ENCODE data around the gene NABP2.

The NABP2 gene

DNA sequence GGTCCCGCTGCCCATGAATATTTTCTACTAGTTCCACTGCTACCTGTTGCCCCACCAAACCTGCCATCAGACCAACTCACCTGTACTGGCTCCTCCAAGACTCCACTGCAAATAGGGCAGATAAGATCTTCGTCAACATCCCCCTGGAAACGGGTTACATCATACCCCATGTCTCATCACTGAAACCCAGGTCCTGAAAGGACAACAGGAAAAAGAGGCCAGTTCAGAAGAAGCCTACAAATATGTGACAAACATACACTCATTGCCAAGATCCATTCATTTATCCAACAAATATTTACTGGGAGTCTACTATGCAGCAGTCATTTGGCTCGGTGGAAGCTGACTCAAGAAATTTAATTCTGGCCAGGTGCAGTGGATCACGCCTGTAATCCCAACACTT, 10.3 kb upstream of the NABP2 start:
- no peak for DNase-seq (ENCODE audit: low read depth)

DNA sequence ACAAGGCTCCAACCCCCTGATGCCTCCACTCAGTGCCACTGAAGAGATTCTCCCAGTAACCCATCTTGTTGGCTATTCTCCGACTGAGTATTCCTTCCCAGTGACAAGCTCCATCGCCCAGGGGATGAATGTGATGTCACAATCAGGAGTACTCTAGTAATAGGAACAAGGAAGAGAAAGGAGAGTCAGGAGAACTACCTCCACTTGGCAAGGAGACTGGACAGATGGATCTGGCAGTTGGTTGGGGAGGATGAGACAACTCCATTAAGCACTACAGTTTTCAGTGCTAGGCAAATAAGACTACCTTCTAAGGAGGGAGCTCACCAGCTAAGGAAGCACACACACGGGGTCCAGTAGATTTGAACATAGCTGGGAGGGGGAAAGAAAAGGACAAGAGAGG, 7.7 kb upstream of the NABP2 start:
- DNase-seq (ENCODE audit: low read depth) = no peak

GRCh38 chr12:56219840-56220239, 4.3 kb upstream of the NABP2 start:
- DNase-seq (ENCODE audit: low read depth) = no peak

- no peak for DNase-seq (ENCODE audit: low read depth)
Measured at GRCh38 chr12:56220611-56221231, 3.4 kb upstream of the NABP2 start.

- DNase-seq (ENCODE audit: low read depth) = peak; percentile 72
Measured at GRCh38 chr12:56221232-56221756, 2.8 kb upstream of the NABP2 start.

DNA sequence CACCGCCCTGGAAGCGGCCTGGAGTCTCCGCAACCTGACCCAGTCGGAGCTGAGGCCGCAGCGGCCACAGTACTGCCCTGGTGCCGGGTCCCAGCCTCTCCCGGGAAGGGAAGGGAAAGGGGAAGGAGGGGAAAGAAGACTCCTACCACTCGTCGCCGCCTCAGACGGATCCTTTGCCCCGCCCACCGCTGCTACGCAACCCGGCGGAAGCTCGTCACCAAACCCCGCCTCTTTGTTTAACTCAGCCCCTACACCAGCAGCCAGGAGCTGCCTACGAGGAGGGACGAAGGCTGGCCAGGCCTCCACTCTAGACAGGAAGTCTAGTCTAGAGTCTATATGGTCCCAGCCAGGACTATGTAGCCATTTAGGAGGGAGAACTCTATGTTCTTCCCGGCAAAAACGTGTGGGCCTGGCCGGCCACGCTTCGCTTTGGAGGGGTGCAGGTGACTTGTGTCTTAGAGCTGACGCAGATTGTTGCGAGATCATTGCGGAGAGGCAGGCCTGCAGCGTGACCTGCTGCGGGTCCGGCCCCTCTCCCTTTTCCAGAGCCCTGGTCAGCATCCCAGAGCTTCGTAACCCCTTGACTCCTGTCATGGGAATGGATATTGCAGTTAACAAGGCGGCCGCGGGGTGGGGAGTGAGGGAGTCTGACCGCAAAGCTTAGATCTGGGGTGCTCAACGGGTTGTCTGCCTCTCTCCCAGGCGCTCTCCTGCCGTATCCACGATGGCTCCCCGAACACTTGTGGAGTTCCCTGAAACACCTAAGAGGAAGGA, 2.2 kb upstream of the NABP2 start, which contains the start of gene RNF41:
Gene RNF41, minus strand, starts transcription at position 166 of the 774 bp plus-strand sequence. CDS start 7,875 bp downstream, outside the sequence.
- peak; percentile 92 for DNase-seq (ENCODE audit: low read depth)

GRCh38 chr12:56222531-56222895, 1.6 kb upstream of the NABP2 start:
- DNase-seq (ENCODE audit: low read depth) = no peak

GRCh38 chr12:56223571-56224101, 506 bp upstream of the NABP2 start:
- DNase-seq (ENCODE audit: low read depth) = no peak

DNA sequence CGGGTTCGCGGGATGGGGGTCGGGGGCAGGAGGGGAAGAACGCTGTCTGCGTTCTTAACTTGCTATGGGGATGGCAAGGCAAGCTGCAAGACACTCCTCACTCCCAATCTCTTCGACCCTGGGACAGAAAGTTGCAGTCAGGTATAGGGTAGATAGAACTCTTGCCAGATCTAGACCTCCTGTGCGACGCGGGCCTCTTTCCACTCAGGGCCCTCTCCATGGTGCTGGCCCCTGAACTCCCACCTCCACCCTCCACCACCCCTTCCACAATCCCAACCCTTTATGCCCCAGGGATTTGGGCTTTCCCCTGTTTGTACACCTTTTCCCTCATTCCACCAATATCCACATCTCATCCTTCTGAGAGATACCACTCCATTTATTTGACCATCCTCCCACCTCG, 812 bp downstream of the NABP2 start:
- DNase-seq (ENCODE audit: low read depth) = no peak

DNA sequence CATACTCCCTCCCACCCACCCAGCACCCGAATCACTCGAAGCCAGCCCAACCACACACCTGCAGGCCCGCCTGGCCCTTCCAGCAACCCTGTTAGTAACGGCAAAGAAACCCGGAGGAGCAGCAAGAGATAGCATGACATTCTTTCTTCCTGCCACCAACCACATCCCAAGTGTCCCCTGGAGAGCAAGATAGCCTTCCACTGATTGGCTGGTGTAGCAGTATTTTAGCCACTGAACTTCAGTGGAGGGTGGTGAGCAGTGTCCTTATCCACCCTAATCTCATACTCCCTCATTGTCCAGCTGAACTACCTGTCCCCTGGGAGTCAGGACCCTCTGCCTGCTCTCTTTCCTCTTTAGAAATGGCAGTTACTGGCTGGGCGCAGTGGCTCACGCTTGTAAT, 4.9 kb downstream of the NABP2 start:
- no peak for DNase-seq (ENCODE audit: low read depth)

DNA sequence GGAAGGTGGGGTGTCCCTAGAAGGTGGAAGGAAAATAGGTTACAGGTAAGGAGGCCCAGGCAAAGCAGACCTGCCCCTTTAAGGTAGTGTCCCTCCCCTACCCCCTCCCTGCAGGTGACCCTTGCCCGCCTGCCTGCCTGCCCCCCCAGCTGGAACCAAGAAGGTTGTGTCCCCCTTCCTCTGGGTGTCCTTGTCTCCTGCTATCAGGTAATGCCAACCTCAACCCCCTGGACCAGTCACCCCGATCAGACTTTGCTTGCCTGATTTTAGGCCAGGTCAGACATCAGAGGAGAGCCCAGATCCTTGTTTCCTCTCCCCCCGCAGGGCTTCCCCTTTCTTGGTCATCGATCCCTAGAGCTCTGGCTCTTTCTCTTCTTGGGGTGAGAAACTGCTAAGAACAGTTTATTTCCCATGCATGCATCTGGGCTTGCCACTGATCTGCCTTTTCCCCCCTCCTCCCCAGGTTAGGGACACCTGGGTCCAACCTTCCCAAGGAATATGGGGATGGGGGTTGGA, 5.8 kb downstream of the NABP2 start, which contains the start of gene SLC39A5:
Gene SLC39A5, plus strand, starts transcription at position 136 of the 516 bp plus-strand sequence. CDS start 1,224 bp downstream, outside the sequence.
- DNase-seq (ENCODE audit: low read depth) = no peak

DNA sequence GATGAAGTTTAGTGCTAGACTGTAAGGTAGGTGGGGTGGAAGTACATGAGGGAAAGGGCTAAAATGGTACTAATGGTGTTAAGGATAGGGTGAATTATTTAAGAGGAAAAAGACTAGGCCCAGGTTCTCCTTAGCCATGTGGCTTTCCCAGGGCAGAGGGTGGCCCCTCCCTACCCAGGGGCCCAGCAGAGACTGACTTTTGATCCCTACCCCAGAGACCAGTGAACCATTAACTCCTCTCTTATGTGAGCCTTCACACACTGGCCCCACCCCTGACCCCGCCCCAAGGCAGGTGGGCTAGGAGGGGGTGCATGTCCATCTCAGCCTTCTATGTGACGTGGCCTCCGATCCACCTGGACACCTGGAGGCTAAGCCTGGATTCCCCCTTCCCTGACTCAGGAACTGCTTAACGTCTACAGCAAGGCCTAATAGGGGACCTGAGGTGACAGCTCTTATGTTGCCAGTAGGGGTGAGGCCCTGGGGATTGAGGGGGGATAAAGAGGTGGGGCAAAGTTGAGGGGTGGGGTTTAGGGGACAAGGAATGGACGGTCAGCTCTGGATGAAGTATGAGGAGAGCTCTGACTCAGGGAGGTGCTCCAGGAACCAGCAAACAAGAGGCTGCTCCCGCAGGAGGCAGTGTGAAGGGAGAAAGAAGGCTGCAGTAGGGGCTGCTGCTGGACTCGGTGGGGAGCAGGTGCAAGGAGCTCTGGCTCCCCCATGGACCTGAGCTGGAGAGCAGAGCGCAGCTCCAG, 6.5 kb downstream of the NABP2 start:
- DNase-seq (ENCODE audit: low read depth) = no peak

GRCh38 chr12:56231184-56231582, 7.0 kb downstream of the NABP2 start:
- DNase-seq (ENCODE audit: low read depth) = no peak

DNA sequence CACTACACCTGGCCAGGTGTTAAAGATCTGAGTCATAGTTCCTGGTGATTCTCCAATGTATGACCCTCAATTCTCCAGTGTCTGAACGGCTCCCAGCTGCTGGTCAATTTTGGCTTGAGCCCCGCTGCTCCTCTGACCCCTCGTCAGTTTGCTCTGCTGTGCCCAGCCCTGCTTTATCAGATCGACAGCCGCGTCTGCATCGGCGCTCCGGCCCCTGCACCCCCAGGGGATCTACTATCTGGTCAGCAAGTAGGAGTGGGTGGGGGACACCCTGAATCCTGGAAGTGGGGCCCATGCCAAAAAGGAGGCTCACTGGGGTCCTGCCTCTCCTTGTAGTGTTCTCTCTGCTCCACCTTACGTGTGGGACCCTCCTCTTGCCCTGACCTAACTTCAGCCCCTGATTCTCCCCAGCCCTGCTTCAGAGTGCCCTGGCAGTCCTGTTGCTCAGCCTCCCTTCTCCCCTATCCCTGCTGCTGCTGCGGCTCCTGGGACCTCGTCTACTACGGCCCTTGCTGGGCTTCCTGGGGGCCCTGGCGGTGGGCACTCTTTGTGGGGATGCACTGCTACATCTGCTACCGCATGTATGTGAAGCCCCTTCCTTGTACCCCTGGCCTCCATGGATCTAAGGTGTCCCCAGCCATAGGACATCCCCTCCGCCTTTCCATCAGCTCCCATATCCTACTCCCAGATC, 10.7 kb downstream of the NABP2 start:
- DNase-seq (ENCODE audit: low read depth) = no peak

DNA sequence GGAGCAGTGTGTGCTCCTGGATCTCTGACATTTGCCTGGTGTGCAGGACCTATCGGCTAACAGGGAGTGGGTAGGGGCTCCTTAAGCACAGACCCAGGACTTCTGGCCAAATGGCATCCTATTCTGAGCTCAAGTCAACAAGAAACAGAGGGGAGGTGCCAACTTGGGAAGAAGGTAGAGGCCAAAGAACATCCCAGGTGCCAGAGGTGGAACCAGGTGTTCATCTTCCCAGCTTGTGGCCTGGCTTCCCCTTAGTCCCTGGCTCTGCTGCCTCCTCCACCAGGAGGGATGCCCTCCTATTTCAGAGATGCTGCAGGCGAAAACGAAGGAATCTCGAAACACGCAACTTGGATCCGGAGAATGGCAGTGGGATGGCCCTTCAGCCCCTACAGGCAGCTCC, 11.9 kb downstream of the NABP2 start:
- DNase-seq (ENCODE audit: low read depth) = no peak

- DNase-seq (ENCODE audit: low read depth) = no peak
Measured at GRCh38 chr12:56236985-56237384, 12.8 kb downstream of the NABP2 start.

GRCh38 chr12:56237552-56237951, 13.4 kb downstream of the NABP2 start:
- no peak for DNase-seq (ENCODE audit: low read depth)

DNA sequence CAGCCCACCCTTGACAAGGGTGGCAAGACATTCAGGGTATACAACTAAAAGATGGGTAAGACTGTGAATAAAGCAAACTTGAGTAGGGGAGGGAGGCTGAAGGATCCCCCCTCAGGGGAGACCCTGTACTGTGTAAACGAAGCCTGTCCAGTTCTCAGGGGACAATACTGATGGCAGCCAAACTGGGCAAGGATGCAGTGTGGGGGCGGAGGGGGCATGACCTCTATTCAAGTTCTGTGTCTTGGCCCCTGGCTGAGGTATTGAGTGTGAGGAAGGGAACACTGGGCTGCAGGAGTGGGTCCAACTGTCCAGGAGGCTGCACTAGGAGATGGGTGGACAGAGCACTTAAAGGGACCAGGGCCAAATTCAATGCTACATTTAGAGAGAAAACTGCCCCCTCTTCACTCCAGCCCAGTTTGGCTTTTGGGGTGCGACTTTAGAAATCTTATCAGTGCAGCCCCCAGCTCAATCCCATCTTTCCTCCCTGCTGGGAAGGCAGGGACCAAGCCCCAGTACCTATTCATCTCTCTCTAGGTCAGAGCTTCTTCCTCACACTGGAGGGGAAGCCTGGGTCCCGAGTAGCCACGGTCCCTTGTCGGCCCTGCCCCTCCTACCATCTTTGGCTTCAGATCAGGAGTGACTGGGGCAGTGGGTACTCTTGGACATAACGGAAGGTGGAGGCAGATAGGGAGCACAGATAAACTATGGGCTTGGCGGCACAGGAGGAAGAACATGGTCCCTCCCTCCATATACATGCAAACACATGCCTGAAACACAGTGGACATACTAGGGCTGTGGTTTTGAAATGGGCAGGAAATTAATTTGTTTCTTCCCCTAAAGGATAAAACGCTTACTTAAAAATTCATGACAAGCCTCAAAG, 17.5 kb downstream of the NABP2 start:
- DNase-seq (ENCODE audit: low read depth) = no peak

GRCh38 chr12:56242986-56243385, 18.8 kb downstream of the NABP2 start:
- no peak for DNase-seq (ENCODE audit: low read depth)

- DNase-seq (ENCODE audit: low read depth) = no peak
Measured at GRCh38 chr12:56243731-56244181, 19.6 kb downstream of the NABP2 start.
